GM21381 (cell line): ENCODE results near the gene AUTS2.
A peak's percentile ranks its signal among the peaks of the same experiment; 100 is the strongest.

Experiments
- ATAC-seq: cut with Tn5 transposase; IDR thresholded peaks from one replicate; pipeline ENCODE4 v1.9.1; 2021; ENCODE audit warnings: mild to moderate bottlenecking, moderate library complexity; ENCODE audit not compliant: unreplicated experiment

The AUTS2 gene

GRCh38 chr7:69840248-69840647 lies 242.0 kb downstream of the AUTS2 start:
- ATAC-seq: no peak

DNA sequence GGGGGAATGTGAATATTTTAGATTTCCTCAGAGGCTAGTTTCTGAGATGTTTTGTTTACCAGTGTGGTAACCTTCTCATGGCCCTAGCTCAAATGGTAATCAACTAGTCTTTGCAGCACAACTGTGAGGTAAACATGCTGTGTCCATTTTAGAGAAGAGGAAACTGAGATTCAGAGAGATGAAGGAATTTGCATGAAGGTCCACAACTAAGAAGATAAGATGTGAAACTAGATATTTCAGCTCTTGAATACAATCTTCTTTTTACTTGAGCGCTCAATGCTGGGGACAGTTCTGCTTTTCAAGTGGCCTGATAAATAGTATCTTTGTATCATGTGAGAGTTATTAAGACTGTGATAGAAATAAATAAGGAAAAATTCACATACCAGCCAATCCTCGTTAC lies 245.4 kb downstream of the AUTS2 start:
- ATAC-seq: peak; percentile 69

GRCh38 chr7:69844264-69844868 lies 246.1 kb downstream of the AUTS2 start:
- ATAC-seq: peak; percentile 28

GRCh38 chr7:69845721-69846495 lies 247.6 kb downstream of the AUTS2 start:
- ATAC-seq: no peak

DNA sequence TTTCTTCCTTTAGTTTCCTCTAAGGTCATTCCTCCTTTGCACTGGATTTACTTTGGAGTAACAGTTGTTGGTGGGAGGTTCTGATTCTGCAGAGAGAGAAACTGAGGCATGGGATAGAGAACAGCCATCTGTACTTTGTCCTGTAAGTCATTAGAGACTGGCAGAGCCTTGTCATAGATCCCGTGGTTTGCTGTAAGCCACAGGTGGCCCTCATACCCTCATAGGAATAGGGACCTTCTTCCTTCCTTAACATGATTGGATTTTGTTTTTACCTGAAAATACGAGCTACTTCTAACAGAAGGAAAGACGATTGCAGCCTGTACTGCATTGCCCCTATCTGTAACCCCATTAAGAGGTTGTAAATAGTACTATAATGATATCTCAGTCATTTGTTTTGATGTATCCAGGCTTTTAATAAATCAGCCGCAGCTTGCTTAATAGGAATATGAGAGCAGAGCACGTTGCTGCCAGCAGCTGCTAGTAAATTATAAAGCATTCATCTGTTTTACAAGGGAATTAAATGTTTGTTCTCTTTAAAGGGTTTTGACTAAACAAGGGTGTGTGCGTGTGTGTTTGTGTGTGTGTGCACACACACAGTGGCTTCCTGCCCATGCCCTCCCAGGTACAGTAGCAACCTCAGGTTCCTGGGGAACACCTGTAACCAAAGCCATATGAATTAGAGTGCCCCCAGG lies 249.8 kb downstream of the AUTS2 start:
- ATAC-seq: no peak

GRCh38 chr7:69849268-69849667 lies 251.0 kb downstream of the AUTS2 start:
- ATAC-seq: no peak

DNA sequence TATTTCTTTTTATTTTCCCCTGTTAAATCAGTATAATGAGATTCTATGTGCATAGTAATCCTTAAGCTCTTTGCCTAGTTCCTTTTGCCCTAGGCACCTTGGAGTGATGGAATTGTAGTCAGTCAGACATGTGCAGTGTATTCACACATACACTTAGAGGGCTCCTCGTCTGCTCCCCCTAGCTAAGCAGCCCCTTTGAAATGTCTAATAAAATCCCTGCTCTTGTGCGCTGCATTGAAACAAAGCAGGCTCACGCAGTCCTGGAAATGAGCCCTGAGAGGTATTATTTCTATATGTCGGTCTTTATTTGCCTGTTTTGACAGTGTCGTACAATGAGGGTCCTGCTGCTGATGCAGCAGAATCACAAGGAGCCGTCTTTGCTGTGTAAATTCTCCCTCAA lies 258.7 kb downstream of the AUTS2 start:
- ATAC-seq: no peak

GRCh38 chr7:69858471-69858870 lies 260.2 kb downstream of the AUTS2 start:
- ATAC-seq: no peak

GRCh38 chr7:69859342-69859741 lies 261.1 kb downstream of the AUTS2 start:
- ATAC-seq: no peak

DNA sequence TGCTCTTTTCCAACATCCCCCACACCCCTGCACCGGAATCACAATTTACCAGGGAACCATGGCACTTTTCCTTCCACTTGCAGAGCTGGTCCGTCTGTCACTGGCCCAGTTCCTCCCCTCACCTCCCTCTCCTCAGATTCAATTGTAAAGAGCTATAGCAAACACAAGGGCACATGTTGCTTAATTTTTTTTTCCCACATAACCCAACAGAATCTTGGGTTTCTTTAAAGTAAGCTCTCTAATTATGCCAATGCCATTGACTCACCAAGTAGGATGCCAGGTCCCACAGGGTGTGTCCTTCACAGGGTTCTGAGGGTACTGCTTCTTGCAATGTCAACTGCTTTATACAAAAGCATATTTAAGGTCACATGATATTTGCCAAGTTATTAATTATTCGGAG lies 262.2 kb downstream of the AUTS2 start:
- ATAC-seq: no peak

DNA sequence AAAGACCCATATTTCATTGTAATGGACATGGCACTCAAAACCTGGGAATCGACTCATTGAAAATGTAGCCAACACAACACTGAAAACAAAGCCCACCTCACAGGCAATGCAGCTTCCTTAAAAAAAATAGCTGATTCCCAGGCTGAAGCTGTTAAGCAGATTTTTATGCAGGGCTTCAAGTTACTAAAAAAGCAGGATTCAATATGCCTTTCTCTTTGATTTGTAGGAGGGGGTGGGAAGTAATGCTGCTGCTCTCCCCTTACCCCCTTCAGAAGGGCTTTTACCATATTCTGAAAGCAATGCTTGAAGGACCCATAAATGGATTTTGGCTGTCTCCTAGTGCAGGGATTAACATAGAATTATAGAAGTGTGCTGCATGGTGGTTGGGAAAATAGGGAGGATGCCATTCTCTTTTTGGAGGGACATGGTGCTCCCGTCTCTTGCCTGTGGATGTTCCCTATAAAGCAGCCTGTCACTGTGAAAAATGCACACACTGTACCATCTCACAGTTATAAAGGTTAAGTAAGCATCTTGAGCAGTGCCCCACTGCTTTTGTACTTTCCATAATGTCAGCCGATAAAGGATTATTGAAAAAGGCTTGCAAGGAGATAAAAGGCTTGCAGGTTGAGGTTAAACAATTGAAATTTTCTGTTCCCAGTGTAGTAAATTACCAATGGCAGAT lies 262.8 kb downstream of the AUTS2 start:
- ATAC-seq: no peak

- ATAC-seq: no peak
Observed at GRCh38 chr7:69862413-69863064, 264.3 kb downstream of the AUTS2 start.

DNA sequence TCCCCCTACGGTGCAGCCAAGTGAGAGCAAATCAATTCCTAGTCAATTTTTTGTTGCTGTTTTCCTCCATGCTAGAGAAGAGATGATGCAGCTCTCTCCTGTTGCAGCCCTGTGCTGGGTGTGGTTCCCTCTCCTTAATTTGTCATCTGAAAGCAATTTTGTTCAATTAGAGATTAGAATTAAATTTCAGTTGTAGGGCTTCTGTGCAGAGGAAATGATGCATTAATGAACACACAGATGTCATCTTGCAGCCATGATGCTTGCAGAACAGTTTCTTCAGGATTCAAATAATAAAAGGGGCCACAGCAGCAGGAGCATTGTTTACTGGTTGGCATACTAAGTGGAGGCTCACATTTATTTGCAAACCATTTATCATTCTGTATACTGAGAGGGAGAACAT lies 266.0 kb downstream of the AUTS2 start:
- no peak for ATAC-seq

- ATAC-seq: peak; percentile 64
Observed at GRCh38 chr7:69864822-69865221, 266.5 kb downstream of the AUTS2 start.

GRCh38 chr7:69868921-69869320 lies 270.6 kb downstream of the AUTS2 start:
- ATAC-seq: no peak

GRCh38 chr7:69871213-69871885 lies 273.1 kb downstream of the AUTS2 start:
- ATAC-seq: no peak

DNA sequence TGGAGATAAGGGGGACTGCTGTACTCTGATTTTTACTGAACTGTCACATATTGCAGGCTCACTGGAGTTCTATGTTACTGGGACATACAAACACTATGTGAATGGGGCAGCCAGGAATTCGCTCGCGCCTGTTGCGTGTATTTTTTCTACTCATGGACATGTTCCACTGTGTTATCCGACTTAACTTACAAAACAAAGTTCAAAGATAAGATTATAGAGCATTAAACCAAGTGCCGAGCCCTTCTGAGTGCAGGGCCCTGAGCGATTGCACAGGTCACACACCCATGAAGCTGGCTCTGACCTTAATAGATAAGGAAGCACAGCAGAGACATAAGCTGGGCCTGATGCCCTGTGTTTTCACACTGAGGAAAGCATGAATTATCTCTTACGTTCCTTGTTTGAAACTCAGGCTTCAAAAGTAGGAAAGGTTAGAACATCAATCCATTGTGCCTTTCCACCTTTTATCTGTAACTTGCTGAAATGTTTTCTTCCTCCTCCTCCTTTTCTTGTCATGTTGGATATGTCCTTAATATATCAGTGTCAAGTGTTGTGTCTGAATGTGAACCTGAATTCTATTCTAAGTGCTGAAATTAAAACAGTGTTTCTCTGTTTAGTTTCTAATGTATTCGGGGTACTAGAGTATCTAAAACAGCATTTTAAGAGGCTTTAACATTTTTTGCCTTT lies 273.8 kb downstream of the AUTS2 start:
- no peak for ATAC-seq

DNA sequence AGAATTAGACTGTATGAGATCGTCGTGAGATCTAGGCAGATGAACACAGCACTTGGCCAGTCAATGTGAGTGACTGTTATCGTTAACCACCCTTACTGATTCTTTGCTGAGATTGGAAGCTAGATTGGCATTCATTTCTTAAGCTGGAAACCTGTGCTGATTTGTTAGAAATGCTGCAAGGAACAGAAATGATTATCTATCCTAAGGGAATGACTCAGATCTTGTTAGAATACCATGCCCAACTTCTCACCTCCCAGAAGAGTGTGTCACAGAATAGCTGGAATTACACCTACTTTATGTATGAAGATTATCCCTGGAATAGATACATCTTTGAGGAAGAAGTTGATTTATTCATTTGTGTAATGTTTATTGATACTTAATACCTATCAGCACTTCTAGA lies 275.2 kb downstream of the AUTS2 start:
- no peak for ATAC-seq

- ATAC-seq: no peak
Observed at GRCh38 chr7:69878015-69878414, 279.7 kb downstream of the AUTS2 start.

DNA sequence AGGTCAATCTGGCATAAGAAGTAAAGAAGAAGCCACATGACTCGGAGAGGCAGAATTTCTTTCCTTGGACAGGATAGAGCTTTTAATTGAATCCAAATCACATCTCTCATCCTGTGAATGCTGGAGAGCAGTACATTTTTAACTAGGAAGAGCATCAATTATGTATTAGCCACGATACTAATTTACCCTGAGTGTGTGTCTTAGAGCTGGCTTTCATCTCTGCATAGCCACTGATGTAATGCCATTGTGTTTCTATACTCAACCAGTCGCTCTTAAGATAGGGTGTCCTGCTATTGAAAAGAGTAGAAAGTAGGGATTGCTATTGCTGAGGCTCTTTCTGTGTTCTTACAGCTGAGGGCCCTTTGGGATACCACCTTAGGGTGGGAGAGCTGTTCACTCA lies 280.3 kb downstream of the AUTS2 start:
- no peak for ATAC-seq
